ENCODE results near the gene MYO1E.

GRCh38 chr15:59322056-59322759 lies 50.5 kb downstream of the MYO1E start:
- no peak for TF ChIP-seq CTBP1 (IDR thresholded peaks at IDR 0.05; ENCODE audit: borderline replicate concordance)
- no peak for TF ChIP-seq ARNT (IDR thresholded peaks at IDR 0.05)
- no peak for TF ChIP-seq FOXK2 (IDR thresholded peaks at IDR 0.05)
- TF ChIP-seq LEF1 (IDR thresholded peaks at IDR 0.05; ENCODE audit: borderline replicate concordance), result no peak

All from HEK293T (cell line).